HCT116 (cell line): ENCODE measurements around the gene SPTBN1. TPM values are rescaled to one million over a fixed set of nuclear protein-coding genes. Genes with fewer than 3 reads are reported as not detected.

Source experiments
- ATAC-seq: fragments of 200-7000 bp; cut with Tn5 transposase; 2 replicates; pipeline ENCODE4 v1.9.1; 2020; ENCODE audit warnings: mild to moderate bottlenecking, moderate library complexity
- BruUV-seq: library from RNA; stranded (reverse); fragments of 400-500 nt; replicated peaks from 2 replicates; lab custom pipeline; 2021; lab: Mats Ljungman, UMichigan
- CTCF ChIA-PET: fragments of 300-600 bp; sonication (Branson Sonifier 250); formaldehyde crosslinking; loops from one replicate; lab custom pipeline; 2021; ENCODE audit warnings: antibody characterized with exemption; lab: Charles Lee
- POLR2A ChIA-PET: fragments of 300-600, 350-600 bp; sonication (Branson Sonifier 250); formaldehyde crosslinking; loops from one replicate; lab custom pipeline; 2021; ENCODE audit warnings: antibody characterized with exemption; lab: Charles Lee
- RAD21 ChIA-PET, 2 experiments: fragments of 300-600 bp; sonication (Branson Sonifier 250); formaldehyde crosslinking; loops; one replicate each; lab custom pipeline; 2023; ENCODE audit warnings: low total read pairs in 2 of 2; ENCODE audit not compliant: uncharacterized antibody in 2 of 2, unreplicated experiment in 2 of 2, low non-redundant PET in 1 of 2; lab: Charles Lee
- DNase-seq: peaks from one replicate; pipeline ENCODE4 v3.0.0-alpha.2; 2010; ENCODE audit warnings: low read depth, low spot score
- H2AFZ ChIP-seq: fragments of 200-600 bp; shearing (Covaris generic), sonication (generic); 2 replicates; pipeline ENCODE4 v1.6.1; 2017; ENCODE audit warnings: low read depth, mixed run types, mixed read lengths, antibody characterized with exemption, low read length; ENCODE audit not compliant: poor library complexity, severe bottlenecking
- H3K27ac ChIP-seq: 2 replicates; pipeline ENCODE4 v1.5.1; 2012; ENCODE audit warnings: low read depth, low read length
- H3K27me3 ChIP-seq: fragments of 200-600 bp; sonication (generic); 2 replicates; pipeline ENCODE4 v1.6.1; 2016; ENCODE audit warnings: mixed run types, low read length, mixed read lengths; ENCODE audit not compliant: insufficient read depth
- H3K36me3 ChIP-seq, 2 experiments: fragments of 200-500 bp in 1 of 2; fragments of 200-600 bp in 1 of 2; sonication (Bioruptor generic) in 1 of 2; sonication (generic) in 1 of 2; 2 replicates each; pipeline versions ENCODE4 v1.5.1 to v1.6.1; 2014 to 2016; ENCODE audit warnings: low read length in 2 of 2, inconsistent platforms in 1 of 2, mixed read lengths in 1 of 2, mixed run types in 1 of 2; ENCODE audit not compliant: insufficient read depth in 2 of 2, control insufficient read depth in 1 of 2
- H3K4me1 ChIP-seq, 2 experiments: fragments of 200-600 bp in 1 of 2; sonication (generic) in 1 of 2; 2 replicates each; pipeline versions ENCODE4 v1.5.1 to v1.6.1; 2012 to 2017; ENCODE audit warnings: low read length in 2 of 2, inconsistent platforms in 1 of 2, mild to moderate bottlenecking in 1 of 2, mixed read lengths in 1 of 2, mixed run types in 1 of 2, moderate library complexity in 1 of 2; ENCODE audit not compliant: insufficient read depth in 2 of 2, control insufficient read depth in 1 of 2
- H3K4me2 ChIP-seq: fragments of 200-600 bp; sonication (generic); 2 replicates; pipeline ENCODE4 v1.6.1; 2017; ENCODE audit warnings: mixed run types, low read length, mixed read lengths
- H3K4me3 ChIP-seq, 2 experiments: fragments of 200-600 bp in 1 of 2; sonication (generic) in 1 of 2; replicated peaks in 1 of 2; 2 replicates each; pipeline ENCODE4 v1.5.1; 2011 to 2016; ENCODE audit warnings: low read length in 2 of 2, control low read depth in 1 of 2, low read depth in 1 of 2, mild to moderate bottlenecking in 1 of 2, mixed read lengths in 1 of 2, mixed run types in 1 of 2
- H3K79me2 ChIP-seq: fragments of 200-600 bp; sonication (generic); 2 replicates; pipeline ENCODE4 v1.6.1; 2017; ENCODE audit warnings: mild to moderate bottlenecking, mixed run types, low read length, moderate library complexity, mixed read lengths; ENCODE audit not compliant: insufficient read depth
- H3K9ac ChIP-seq: fragments of 200-600 bp; sonication (generic); 2 replicates; pipeline ENCODE4 v1.6.1; 2016; ENCODE audit warnings: low read length, mixed read lengths
- H3K9me2 ChIP-seq: fragments of 200-600 bp; sonication (generic), shearing (Covaris generic); 2 replicates; pipeline ENCODE4 v1.6.1; 2017; ENCODE audit warnings: mixed run types, mild to moderate bottlenecking, moderate library complexity; ENCODE audit not compliant: insufficient read depth
- H3K9me3 ChIP-seq, 2 experiments: fragments of 200-500 bp in 1 of 2; fragments of 200-600 bp in 1 of 2; sonication (Bioruptor generic) in 1 of 2; sonication (generic) in 1 of 2; 2 replicates each; pipeline ENCODE4 v1.6.1; 2014 to 2017; ENCODE audit warnings: low read length in 2 of 2, mixed read lengths in 2 of 2, inconsistent platforms in 1 of 2, low read depth in 1 of 2, mild to moderate bottlenecking in 1 of 2, mixed run types in 1 of 2, moderate library complexity in 1 of 2; ENCODE audit not compliant: control insufficient read depth in 1 of 2, insufficient read depth in 1 of 2
- H4K20me1 ChIP-seq: fragments of 200-600 bp; sonication (generic), shearing (Covaris generic); 2 replicates; pipeline ENCODE4 v1.6.1; 2017; ENCODE audit warnings: mixed run types, mild to moderate bottlenecking, moderate library complexity; ENCODE audit not compliant: insufficient read depth
- CEBPB ChIP-seq: IDR thresholded peaks from 2 replicates; pipeline ENCODE4 v1.6.1; 2012; ENCODE audit warnings: low read depth
- EGR1 ChIP-seq: IDR thresholded peaks from 2 replicates; pipeline ENCODE4 v1.6.1; 2012; ENCODE audit warnings: low read depth
- ELF1 ChIP-seq: IDR thresholded peaks from 2 replicates; pipeline ENCODE4 v1.6.1; 2012; ENCODE audit warnings: low read depth, borderline replicate concordance
- EZH2phosphoT487 ChIP-seq: fragments of 200-600 bp; IDR thresholded peaks from 2 replicates; pipeline ENCODE4 v1.6.1; 2018; ENCODE audit warnings: antibody characterized with exemption, borderline replicate concordance
- JUND ChIP-seq: IDR thresholded peaks from 2 replicates; pipeline ENCODE4 v1.6.1; 2012
- POLR2A ChIP-seq: IDR thresholded peaks from 2 replicates; pipeline ENCODE4 v1.7.0; 2011; ENCODE audit warnings: borderline replicate concordance; ENCODE audit not compliant: insufficient read depth, insufficient read length; ENCODE audit errors: extremely low read depth
- POLR2AphosphoS5 ChIP-seq: IDR thresholded peaks from 2 replicates; pipeline ENCODE4 v1.6.1; 2011; ENCODE audit warnings: mild to moderate bottlenecking, low read depth, low read length, moderate library complexity
- SIN3A ChIP-seq: IDR thresholded peaks from 2 replicates; pipeline ENCODE4 v1.6.1; 2012; ENCODE audit warnings: low read depth
- SP1 ChIP-seq: IDR thresholded peaks from 2 replicates; pipeline ENCODE4 v1.6.1; 2012; ENCODE audit warnings: low read depth
- TCF7L2 ChIP-seq: IDR thresholded peaks from 2 replicates; pipeline ENCODE4 v1.7.0; 2011; ENCODE audit warnings: borderline replicate concordance, inconsistent platforms; ENCODE audit not compliant: insufficient read depth, insufficient read length; ENCODE audit errors: extremely low read depth
- YY1 ChIP-seq: IDR thresholded peaks from 2 replicates; pipeline ENCODE4 v1.6.1; 2011; ENCODE audit warnings: low read length, low read depth, moderate library complexity, mild to moderate bottlenecking; ENCODE audit not compliant: insufficient replicate concordance; ENCODE audit errors: extremely low read depth
- ZFX ChIP-seq: fragments of 450-650 bp; IDR thresholded peaks from 2 replicates; pipeline ENCODE4 v1.6.1; 2017
- ZNF274 ChIP-seq: fragments of 200-500 bp; sonication (Bioruptor generic); IDR thresholded peaks from 2 replicates; pipeline ENCODE4 v1.6.1; 2014; ENCODE audit warnings: mild to moderate bottlenecking, low read depth, low read length, inconsistent platforms
- intact Hi-C: fragments of 100-400 bp; cut with micrococcal nuclease; formaldehyde crosslinking; loops from 2 replicates; pipeline ENCODE4 v1.10.0; 2022
- total RNA-seq: library from RNA; stranded (reverse); gene quantifications from one replicate; pipeline ENCODE4 v1.2.1, GENCODE V29; 2021; ENCODE audit not compliant: unreplicated experiment
- TF ChIP-seq, protein P1 (sequence below): IDR thresholded peaks from 2 replicates; pipeline ENCODE4 v1.6.1; 2012
- TF ChIP-seq, protein P2 (sequence below): IDR thresholded peaks from 2 replicates; pipeline ENCODE4 v1.6.1; 2011; ENCODE audit warnings: mild to moderate bottlenecking, low read length, moderate library complexity; ENCODE audit not compliant: insufficient replicate concordance; ENCODE audit errors: extremely low read depth
- TF ChIP-seq, protein P3 (sequence below): IDR thresholded peaks from 2 replicates; pipeline ENCODE4 v1.6.1; 2012

SPTBN1 gene
- total RNA-seq, 1 experiment from 2014 or later = 84.4 TPM

DNA sequence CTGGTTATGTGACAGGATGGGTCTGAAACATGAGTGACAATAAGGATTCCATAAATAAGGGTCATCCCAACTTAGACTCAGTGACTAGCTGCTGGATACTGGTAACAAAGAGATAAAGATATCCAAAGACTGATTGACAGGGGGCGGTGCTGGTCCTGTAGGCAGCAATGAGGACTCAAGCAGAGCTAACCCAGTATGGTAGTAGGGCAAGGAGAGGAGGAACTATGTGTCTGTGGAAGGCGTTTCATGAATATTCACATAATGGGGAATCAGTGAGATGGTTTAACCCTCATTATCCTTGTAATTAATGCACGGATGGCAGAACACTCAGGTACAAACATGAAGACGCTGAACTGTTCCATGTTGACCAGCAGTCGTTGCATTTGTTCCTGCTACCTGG is 164.8 kb downstream of the SPTBN1 start:
- ChIA-PET CTCF (no interaction called here), RAD21 (no interaction called here), POLR2A (no interaction called here)
- Histone ChIP-seq H3K4me2 (no peak overlapping the region), H3K4me1 (no peaks in the 10 kb centered on the region), H3K9ac (no peak overlapping the region), H3K4me3 (no peak overlapping the region), H3K9me3 (no peaks in the 10 kb centered on the region), H2AFZ (no peak overlapping the region), H3K9me2 (no peaks in the 10 kb centered on the region), H3K27me3 (no peaks in the 10 kb centered on the region), H3K36me3 (peaks cover 14 to 32% of the 10 kb centered on the region in 2 experiments), H3K79me2 (no peaks in the 10 kb centered on the region), H3K27ac (no peak overlapping the region), H4K20me1 (peaks cover 3% of the 10 kb centered on the region; the same call in 1 of the 2 replicates)
- TF ChIP-seq CEBPB = no peak
- TF ChIP-seq ELF1 = no peak
- TF ChIP-seq SP1 = no peak
- TF ChIP-seq JUND = no peak
- TF ChIP-seq EZH2phosphoT487 = no peak
- TF ChIP-seq POLR2A = no peak
- no peak for TF ChIP-seq YY1
- TF ChIP-seq POLR2AphosphoS5 = no peak
- TF ChIP-seq, protein P1, sequence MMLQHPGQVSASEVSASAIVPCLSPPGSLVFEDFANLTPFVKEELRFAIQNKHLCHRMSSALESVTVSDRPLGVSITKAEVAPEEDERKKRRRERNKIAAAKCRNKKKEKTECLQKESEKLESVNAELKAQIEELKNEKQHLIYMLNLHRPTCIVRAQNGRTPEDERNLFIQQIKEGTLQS = no peak
- TF ChIP-seq, protein P2, sequence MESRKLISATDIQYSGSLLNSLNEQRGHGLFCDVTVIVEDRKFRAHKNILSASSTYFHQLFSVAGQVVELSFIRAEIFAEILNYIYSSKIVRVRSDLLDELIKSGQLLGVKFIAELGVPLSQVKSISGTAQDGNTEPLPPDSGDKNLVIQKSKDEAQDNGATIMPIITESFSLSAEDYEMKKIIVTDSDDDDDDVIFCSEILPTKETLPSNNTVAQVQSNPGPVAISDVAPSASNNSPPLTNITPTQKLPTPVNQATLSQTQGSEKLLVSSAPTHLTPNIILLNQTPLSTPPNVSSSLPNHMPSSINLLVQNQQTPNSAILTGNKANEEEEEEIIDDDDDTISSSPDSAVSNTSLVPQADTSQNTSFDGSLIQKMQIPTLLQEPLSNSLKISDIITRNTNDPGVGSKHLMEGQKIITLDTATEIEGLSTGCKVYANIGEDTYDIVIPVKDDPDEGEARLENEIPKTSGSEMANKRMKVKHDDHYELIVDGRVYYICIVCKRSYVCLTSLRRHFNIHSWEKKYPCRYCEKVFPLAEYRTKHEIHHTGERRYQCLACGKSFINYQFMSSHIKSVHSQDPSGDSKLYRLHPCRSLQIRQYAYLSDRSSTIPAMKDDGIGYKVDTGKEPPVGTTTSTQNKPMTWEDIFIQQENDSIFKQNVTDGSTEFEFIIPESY = no peak
- TF ChIP-seq, protein P3, sequence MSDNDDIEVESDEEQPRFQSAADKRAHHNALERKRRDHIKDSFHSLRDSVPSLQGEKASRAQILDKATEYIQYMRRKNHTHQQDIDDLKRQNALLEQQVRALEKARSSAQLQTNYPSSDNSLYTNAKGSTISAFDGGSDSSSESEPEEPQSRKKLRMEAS = no peak
- no peak for TF ChIP-seq SIN3A
- no peak for TF ChIP-seq ZFX
- no peak for TF ChIP-seq ZNF274
- no peak for TF ChIP-seq TCF7L2
- TF ChIP-seq EGR1 = no peak
- intact Hi-C loops = loop anchor here (5.0 kb wide), 1 partner anchor 514 kb away; no protein-coding TSS in a partner anchor
- DNase-seq (no peak), ATAC-seq (no peak)
- no TSS peak for BruUV-seq
